ENCODE data around the gene SOD2. TPM values are rescaled to one million over a fixed set of nuclear protein-coding genes. Genes with fewer than 3 reads are reported as not detected.

The SOD2 gene
- total RNA-seq, 1 donor: 775 TPM

DNA sequence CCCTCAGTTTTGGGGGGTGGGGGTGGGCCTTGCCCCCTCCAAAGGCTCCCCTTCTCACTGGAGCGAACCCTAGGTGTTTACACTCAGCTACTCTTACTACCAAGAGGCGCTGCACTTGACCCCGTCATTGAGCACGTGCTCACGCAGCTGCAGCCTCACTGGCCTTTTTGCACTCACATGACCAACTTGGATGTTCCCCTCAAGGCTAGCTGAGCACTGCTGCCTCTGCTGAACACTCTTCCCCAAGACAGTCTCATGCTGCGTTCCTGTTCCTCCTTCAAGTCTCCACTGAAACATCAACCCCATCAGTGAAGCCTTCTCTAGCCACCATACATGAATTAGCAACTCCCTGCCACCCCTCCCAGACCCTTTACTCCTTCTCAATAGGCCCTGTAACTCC is 4.0 kb downstream of the SOD2 start:
- no peak overlapping the region for H3K4me3 ChIP-seq (ENCODE audit: low read depth, low read length)
- DNase-seq (ENCODE audit: low read depth): no peak
- TF ChIP-seq, protein P1, sequence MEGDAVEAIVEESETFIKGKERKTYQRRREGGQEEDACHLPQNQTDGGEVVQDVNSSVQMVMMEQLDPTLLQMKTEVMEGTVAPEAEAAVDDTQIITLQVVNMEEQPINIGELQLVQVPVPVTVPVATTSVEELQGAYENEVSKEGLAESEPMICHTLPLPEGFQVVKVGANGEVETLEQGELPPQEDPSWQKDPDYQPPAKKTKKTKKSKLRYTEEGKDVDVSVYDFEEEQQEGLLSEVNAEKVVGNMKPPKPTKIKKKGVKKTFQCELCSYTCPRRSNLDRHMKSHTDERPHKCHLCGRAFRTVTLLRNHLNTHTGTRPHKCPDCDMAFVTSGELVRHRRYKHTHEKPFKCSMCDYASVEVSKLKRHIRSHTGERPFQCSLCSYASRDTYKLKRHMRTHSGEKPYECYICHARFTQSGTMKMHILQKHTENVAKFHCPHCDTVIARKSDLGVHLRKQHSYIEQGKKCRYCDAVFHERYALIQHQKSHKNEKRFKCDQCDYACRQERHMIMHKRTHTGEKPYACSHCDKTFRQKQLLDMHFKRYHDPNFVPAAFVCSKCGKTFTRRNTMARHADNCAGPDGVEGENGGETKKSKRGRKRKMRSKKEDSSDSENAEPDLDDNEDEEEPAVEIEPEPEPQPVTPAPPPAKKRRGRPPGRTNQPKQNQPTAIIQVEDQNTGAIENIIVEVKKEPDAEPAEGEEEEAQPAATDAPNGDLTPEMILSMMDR (IDR thresholded peaks at IDR 0.05; ENCODE audit: insufficient read depth, low read depth, low read length): no peak

DNA sequence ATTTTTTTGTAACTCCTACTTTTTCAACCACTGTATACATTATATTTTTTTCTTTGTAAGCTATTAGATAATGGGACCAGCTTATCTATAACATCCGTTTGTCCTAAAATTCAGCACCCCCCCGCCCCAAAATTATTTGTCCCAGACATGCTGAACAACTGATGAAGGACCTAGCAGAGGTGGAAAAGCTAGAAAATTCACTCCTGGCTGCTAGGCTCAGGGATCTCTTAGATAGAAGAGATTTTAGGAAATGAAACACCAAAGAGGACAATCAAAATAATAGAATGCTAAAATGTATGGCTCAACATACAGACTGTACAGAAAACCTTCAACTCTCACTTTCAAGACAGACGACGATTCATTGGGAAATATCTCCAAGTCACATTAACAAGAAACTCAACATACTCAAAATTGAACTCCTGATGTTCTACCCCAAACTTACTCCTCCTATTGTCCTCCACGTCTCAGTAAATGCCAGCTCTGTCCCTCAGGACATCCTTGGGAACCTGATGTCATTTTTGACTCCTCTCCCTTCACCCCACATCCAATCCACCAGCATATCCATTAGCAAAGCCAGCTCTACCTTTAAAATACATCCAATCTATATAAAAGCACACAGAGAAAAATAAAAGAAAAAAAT is 4.7 kb downstream of the SOD2 start:
- DNase-seq (ENCODE audit: low read depth): no peak
- TF ChIP-seq, protein P1 (IDR thresholded peaks at IDR 0.05; ENCODE audit: insufficient read depth, low read depth, low read length): no peak
- H3K4me3 ChIP-seq (ENCODE audit: low read depth, low read length): no peak overlapping the region

DNA sequence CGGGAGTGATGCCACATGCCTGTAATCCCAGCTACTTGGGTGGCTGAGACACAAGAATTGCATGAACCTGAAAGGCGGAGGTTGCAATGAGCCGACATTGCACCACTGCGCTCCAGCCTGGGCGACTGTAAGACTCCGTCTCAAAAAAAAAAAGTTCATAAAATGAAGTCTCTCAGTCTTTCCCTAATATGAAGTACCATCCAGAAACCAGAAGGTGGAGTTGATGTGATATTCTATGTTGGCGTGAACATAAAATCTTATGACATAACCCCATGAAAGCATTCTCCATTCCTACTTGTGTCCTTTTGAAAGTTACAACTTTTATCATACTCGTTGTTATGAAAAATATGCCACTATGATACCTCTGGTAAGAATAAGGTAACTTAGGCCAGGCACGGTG is 5.7 kb downstream of the SOD2 start:
- TF ChIP-seq, protein P1 (IDR thresholded peaks at IDR 0.05; ENCODE audit: insufficient read depth, low read depth, low read length): no peak
- H3K4me3 ChIP-seq (ENCODE audit: low read depth, low read length): no peak overlapping the region
- DNase-seq (ENCODE audit: low read depth): no peak

DNA sequence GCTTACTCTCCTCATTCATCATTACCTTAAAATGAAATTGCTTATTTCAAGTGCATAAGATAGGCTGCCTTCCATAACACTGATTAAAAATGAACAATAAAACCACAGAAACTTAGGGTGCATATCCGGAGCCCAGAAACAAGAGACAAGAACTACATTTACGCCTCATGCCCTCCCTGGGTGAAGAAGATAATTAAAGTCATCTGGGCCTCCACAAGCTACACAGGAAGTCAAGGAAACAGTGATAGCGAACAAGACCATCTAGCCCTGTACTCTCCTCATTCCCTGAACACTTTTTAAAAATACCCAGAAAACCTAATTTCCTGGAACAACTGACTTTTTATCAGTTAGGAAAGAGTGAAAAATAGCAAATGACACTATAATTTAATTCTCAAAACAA is 6.3 kb downstream of the SOD2 start:
- DNase-seq (ENCODE audit: low read depth): no peak
- TF ChIP-seq, protein P1 (IDR thresholded peaks at IDR 0.05; ENCODE audit: insufficient read depth, low read depth, low read length): no peak
- no peak overlapping the region for H3K4me3 ChIP-seq (ENCODE audit: low read depth, low read length)

DNA sequence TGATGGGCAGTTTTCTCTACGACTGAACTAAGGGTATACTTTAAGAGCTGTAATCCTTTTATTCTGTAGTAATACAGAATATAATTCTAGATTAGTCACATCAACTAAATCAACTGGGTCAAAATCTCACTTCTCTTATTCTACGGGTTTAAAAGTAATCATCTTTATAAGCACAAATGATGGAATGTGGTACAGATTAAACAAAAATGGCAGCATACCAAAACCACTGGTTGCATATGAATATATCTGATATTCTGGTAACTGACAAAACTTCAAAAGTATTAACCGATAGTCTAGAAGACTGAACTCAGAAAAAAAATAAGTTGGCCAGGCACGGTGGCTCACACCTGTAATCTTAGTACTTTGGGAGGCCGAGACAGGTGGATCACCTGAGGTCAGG is 7.0 kb downstream of the SOD2 start:
- DNase-seq (ENCODE audit: low read depth): no peak
- H3K4me3 ChIP-seq (ENCODE audit: low read depth, low read length): no peak overlapping the region
- TF ChIP-seq, protein P1 (IDR thresholded peaks at IDR 0.05; ENCODE audit: insufficient read depth, low read depth, low read length): no peak

DNA sequence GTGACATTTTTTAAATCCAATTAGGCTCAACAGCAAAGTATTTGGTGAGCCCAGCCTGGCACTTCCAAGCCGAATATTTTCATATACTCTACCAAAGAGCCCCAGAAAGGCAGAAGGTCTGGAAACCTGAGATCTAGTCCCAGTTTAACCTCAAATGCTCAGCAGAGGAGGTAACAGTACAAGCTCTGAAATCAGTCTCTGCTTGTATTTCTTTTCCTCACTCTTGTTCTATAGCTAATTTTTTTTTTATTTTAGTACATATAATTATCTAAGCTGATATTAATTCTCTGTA is 9.1 kb downstream of the SOD2 start:
- TF ChIP-seq, protein P1 (IDR thresholded peaks at IDR 0.05; ENCODE audit: insufficient read depth, low read depth, low read length): no peak
- no peak for DNase-seq (ENCODE audit: low read depth)
- H3K4me3 ChIP-seq (ENCODE audit: low read depth, low read length): no peak overlapping the region

DNA sequence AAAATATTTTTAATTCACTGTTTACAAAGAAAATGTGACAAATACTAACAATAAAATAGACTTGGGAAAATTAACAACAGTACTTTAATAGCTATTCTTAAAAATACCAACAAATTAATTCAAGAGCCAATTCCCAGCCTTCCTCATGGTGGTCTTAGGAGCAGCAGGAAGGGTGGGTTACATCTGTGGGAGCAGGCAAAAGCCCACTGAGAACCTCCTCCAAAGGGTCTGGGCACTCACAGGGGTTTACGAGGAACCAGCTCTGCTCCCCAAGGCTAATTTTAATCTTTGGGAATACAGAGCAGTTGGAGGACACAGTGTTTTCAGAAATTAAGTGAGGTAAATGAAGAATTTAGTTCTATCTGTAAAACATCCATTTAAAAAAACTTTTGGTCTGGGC is 10.2 kb downstream of the SOD2 start:
- no peak for DNase-seq (ENCODE audit: low read depth)
- H3K4me3 ChIP-seq (ENCODE audit: low read depth, low read length): no peak overlapping the region
- TF ChIP-seq, protein P1 (IDR thresholded peaks at IDR 0.05; ENCODE audit: insufficient read depth, low read depth, low read length): no peak

Data from fibroblast of villous mesenchyme (primary cell).